ENCODE results near the gene NFAT5.

DNA sequence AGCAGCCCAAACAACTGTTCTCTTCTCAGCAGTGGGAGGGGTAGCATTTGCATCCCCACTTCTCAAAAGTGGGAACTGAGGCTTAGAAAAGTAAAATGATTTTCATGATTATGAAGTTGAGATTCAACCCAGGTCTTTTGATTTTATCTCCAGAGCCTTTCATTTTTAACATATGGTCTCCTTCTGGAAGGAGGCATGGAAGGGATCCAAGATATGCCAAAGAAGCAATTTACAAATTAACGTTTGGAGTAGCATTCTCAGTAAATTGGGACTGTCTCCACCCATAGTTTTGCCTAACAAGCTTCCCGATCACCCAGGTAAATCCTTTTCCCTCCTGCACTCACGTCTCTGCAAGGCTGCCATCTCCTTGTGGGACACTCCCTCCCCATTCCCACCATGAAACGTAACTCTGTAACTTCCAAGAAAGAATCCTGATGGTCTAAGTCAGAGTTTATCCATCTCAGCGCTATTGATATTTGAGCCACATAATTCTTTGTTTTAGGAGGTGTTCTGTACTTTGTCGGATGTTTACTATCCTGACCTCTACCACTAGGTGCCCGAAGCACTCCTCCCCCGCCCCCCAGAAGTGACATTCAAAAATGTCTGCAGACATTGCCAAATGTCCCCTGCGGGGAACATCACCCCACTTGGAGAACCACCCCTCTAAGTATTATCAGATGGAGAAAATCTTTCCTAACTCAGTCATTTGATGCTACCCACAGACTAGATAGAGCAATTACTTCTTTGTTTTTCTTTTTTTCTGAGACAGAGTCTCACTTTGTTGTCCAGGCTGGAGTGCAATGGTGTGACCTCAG is 32.9 kb upstream of the NFAT5 start:
- TF ChIP-seq POLR2A (IDR thresholded peaks at IDR 0.05) (no peak), EP300 (IDR thresholded peaks at IDR 0.05) (no peak), POLR2AphosphoS5 (IDR thresholded peaks at IDR 0.05) (no peak)
- TF ChIP-seq, protein P1, sequence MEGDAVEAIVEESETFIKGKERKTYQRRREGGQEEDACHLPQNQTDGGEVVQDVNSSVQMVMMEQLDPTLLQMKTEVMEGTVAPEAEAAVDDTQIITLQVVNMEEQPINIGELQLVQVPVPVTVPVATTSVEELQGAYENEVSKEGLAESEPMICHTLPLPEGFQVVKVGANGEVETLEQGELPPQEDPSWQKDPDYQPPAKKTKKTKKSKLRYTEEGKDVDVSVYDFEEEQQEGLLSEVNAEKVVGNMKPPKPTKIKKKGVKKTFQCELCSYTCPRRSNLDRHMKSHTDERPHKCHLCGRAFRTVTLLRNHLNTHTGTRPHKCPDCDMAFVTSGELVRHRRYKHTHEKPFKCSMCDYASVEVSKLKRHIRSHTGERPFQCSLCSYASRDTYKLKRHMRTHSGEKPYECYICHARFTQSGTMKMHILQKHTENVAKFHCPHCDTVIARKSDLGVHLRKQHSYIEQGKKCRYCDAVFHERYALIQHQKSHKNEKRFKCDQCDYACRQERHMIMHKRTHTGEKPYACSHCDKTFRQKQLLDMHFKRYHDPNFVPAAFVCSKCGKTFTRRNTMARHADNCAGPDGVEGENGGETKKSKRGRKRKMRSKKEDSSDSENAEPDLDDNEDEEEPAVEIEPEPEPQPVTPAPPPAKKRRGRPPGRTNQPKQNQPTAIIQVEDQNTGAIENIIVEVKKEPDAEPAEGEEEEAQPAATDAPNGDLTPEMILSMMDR (IDR thresholded peaks at IDR 0.05) = no peak

Measured in suprapubic skin (tissue), 4 donors.